A549 (cell line): ENCODE measurements around the gene ELP2. TPM values are rescaled to one million over a fixed set of nuclear protein-coding genes. Genes with fewer than 3 reads are reported as not detected.

ENCODE experiments used
- ATAC-seq, 2 experiments: fragments of 200-7000 bp in 1 of 2; fragments of >200 bp in 1 of 2; cut with Nextera tagmentation in 1 of 2; cut with Tn5 transposase in 1 of 2; 3 replicates each; pipeline versions ENCODE4 v1.8.0 to v1.9.1; 2018 to 2020; ENCODE audit warnings: mild to moderate bottlenecking in 1 of 2, moderate library complexity in 1 of 2
- CTCF ChIA-PET: fragments of 300-600 bp; sonication (Branson Sonifier 250); formaldehyde crosslinking; extraction: SDS; loops from one replicate; lab custom pipeline; 2021; ENCODE audit warnings: antibody characterized with exemption, inconsistent platforms; lab: Yijun Ruan, JAX
- POLR2A ChIA-PET: fragments of 350-600 bp; formaldehyde crosslinking; extraction: SDS; loops from one replicate; lab custom pipeline; 2021; ENCODE audit warnings: antibody characterized with exemption, inconsistent platforms; lab: Yijun Ruan, JAX
- DNase-seq, 2 experiments: peaks; one replicate each; pipeline versions ENCODE4 v3.0.0 to v3.0.0-alpha.2; 2011 to 2016; ENCODE audit warnings: low read depth in 1 of 2, low spot score in 1 of 2
- FAIRE-seq: peaks from 2 replicates; lab custom pipeline; 2011; peaks lifted over from hg19 to GRCh38; lab: Jason Lieb, UNC
- H3K27ac ChIP-seq, 2 experiments: fragments of >200 bp; sonication (Bioruptor Twin); formaldehyde crosslinking; 3 replicates each; pipeline ENCODE4 v1.5.1; 2016 to 2017
- H3K4me1 ChIP-seq: fragments of >200 bp; sonication (Bioruptor Twin); formaldehyde crosslinking; 3 replicates; pipeline ENCODE4 v1.6.1; 2016
- H3K4me2 ChIP-seq: fragments of >200 bp; sonication (Bioruptor Twin); formaldehyde crosslinking; 3 replicates; pipeline ENCODE4 v1.6.1; 2016
- H3K4me3 ChIP-seq: fragments of >200 bp; sonication (Bioruptor Twin); formaldehyde crosslinking; 3 replicates; pipeline ENCODE4 v1.5.1; 2016
- H3K9me3 ChIP-seq: fragments of >200 bp; sonication (Bioruptor Twin); formaldehyde crosslinking; 3 replicates; pipeline ENCODE4 v1.6.1; 2016
- BHLHE40 ChIP-seq: IDR thresholded peaks from 2 replicates; pipeline ENCODE4 v1.6.1; 2012; ENCODE audit warnings: low read depth, low read length, inconsistent platforms
- CHD4 ChIP-seq: fragments of 200-600 bp; sonication (generic); IDR thresholded peaks from 2 replicates; pipeline ENCODE4 v1.6.1; 2016; ENCODE audit warnings: antibody characterized with exemption, mild to moderate bottlenecking, borderline replicate concordance
- ESRRA ChIP-seq: fragments of 150-350 bp; IDR thresholded peaks from 2 replicates; pipeline ENCODE4 v1.6.1; 2014; ENCODE audit warnings: mild to moderate bottlenecking, low read length, borderline replicate concordance
- FOSB ChIP-seq: fragments of 250-450 bp; sonication (Bioruptor Pico); IDR thresholded peaks from 2 replicates; pipeline ENCODE4 v1.5.0; 2020; ENCODE audit warnings: mild to moderate bottlenecking, moderate library complexity
- HEYL ChIP-seq: fragments of 250-450 bp; sonication (Bioruptor Pico); IDR thresholded peaks from 2 replicates; pipeline ENCODE4 v1.8.0; 2021; ENCODE audit warnings: mild to moderate bottlenecking, moderate library complexity
- JUNB ChIP-seq: fragments of >200 bp; sonication (Bioruptor Twin); formaldehyde crosslinking; IDR thresholded peaks from 2 replicates; pipeline ENCODE4 v1.6.1; 2016
- KDM5A ChIP-seq: fragments of 200-600 bp; sonication (generic); IDR thresholded peaks from 2 replicates; pipeline ENCODE4 v1.6.1; 2016; ENCODE audit warnings: antibody characterized with exemption, mild to moderate bottlenecking
- MAFK ChIP-seq: fragments of 450-650 bp; IDR thresholded peaks from 2 replicates; pipeline ENCODE4 v1.6.1; 2014; ENCODE audit not compliant: partially characterized antibody
- MAZ ChIP-seq: fragments of 150-350 bp; IDR thresholded peaks from 2 replicates; pipeline ENCODE4 v1.6.1; 2014; ENCODE audit warnings: antibody characterized with exemption, low read depth, low read length, borderline replicate concordance
- PHF8 ChIP-seq: fragments of 200-600 bp; sonication (generic); IDR thresholded peaks from 2 replicates; pipeline ENCODE4 v1.6.1; 2016; ENCODE audit warnings: low read depth, mild to moderate bottlenecking, antibody characterized with exemption, moderate library complexity, borderline replicate concordance
- POLR2A ChIP-seq: IDR thresholded peaks from 2 replicates; pipeline ENCODE4 v1.6.1; 2012; ENCODE audit warnings: mild to moderate bottlenecking, low read length
- SMC3 ChIP-seq: fragments of >200 bp; sonication (Bioruptor Twin); formaldehyde crosslinking; IDR thresholded peaks from 3 replicates; pipeline ENCODE4 v1.6.1; 2018; ENCODE audit warnings: inconsistent platforms
- SREBF2 ChIP-seq: fragments of 450-650 bp; IDR thresholded peaks from 2 replicates; pipeline ENCODE4 v1.6.1; 2014; ENCODE audit warnings: mild to moderate bottlenecking, moderate library complexity
- TP53 ChIP-seq: fragments of 250-450 bp; sonication (Bioruptor Pico); IDR thresholded peaks from 2 replicates; pipeline ENCODE4 v1.5.0; 2021; ENCODE audit warnings: mild to moderate bottlenecking, moderate library complexity
- ZFP36 ChIP-seq: fragments of 450-650 bp; IDR thresholded peaks from 2 replicates; pipeline ENCODE4 v1.6.1; 2014; ENCODE audit warnings: borderline replicate concordance; ENCODE audit not compliant: partially characterized antibody
- WGBS: methylation state at CpG from one replicate; pipeline ENCODE4 v1.1.6; 2017; ENCODE audit errors: missing lambda C conversion rate; 5-methylcytosine and 5-hydroxymethylcytosine counted together
- polyA plus RNA-seq, 4 experiments: library from polyadenylated mRNA; depleted of rRNA in 3 of 4; stranded (reverse); fragments of >200 nt; fragmentation: RNase III in 1 of 4; extraction: RNeasy Plus Mini Kit Qiagen cat#74134 plus additional on column Dnase treatment in 1 of 4; gene quantifications; 2 replicates in 3 of 4; 3 replicates in 1 of 4; pipeline ENCODE4 v1.2.3, GENCODE V29; 2011 to 2017
- TF ChIP-seq, protein P1 (sequence below): fragments of >200 bp; sonication (Bioruptor Twin); formaldehyde crosslinking; IDR thresholded peaks from 3 replicates; pipeline ENCODE4 v1.5.1; 2016
- TF ChIP-seq, protein P2 (sequence below): fragments of 250-450 bp; sonication (Bioruptor Pico); IDR thresholded peaks from 2 replicates; pipeline ENCODE4 v1.5.0; 2021; ENCODE audit warnings: mild to moderate bottlenecking, moderate library complexity, borderline replicate concordance
- TF ChIP-seq, protein P3 (sequence below): IDR thresholded peaks from 2 replicates; pipeline ENCODE4 v1.6.1; 2012

ELP2 gene
- polyA plus RNA-seq, 2 of the 4 experiments (the other 2 are of a cell fraction), result 28.8 to 73.4 TPM

DNA sequence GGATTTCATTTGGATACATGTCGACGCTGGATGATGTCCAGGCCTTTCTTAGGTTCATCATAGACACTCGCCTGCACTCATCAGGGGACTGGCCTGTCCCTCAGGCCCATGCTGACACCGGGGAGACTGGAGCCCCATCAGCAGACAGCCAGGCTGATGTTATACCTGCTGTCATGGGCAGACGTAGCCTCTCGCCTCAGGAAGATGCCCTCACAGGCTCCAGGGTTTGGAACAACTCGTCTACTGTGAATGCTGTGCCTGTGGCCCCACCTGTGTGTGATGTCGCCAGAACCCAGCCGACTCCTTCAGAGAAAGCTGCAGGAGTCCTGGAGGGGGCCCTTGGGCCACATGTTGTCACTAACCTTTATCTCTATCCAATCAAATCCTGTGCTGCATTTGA lies 85.9 kb downstream of the ELP2 start:
- CTCF ChIA-PET, result no interaction called here
- POLR2A ChIA-PET, result no interaction called here

DNA sequence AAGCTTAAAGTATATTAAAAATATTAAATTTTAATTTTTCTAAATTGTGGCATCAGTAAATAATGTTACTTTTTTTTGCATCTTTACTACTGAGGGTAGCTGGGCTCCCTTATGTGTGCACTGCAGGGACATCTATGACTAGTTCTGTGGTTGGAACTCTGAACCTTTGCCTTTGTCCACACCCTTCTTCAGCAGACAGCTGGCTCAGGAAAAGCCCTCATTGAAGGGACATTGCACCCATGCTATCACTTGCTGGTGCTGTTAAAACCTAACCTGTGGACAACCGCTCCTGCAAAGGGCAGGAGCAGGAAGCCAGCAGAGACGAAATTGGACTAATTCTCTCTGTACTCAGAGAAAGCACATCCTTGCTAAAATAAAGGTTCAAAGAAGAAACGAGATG lies 87.6 kb downstream of the ELP2 start:
- no peak for ATAC-seq
- CTCF ChIA-PET, result interaction anchor here (1.2 kb wide), 1 partner anchor 16 kb away, joined by 7 read pairs; no protein-coding TSS in a partner anchor
- no peak overlapping the region for H3K4me2 ChIP-seq
- H3K4me3 ChIP-seq, result no peak overlapping the region
- FAIRE-seq, result no peak
- POLR2A ChIA-PET, result no interaction called here
- H3K4me1 ChIP-seq, result no peaks in the 10 kb centered on the region
- no peaks in the 10 kb centered on the region for H3K9me3 ChIP-seq
- 84% methylated on average over 3 of the region's 3 CpGs for WGBS
- no peak for TF ChIP-seq MAZ
- no peak for TF ChIP-seq BHLHE40
- no peak for TF ChIP-seq SREBF2
- TF ChIP-seq, protein P1, sequence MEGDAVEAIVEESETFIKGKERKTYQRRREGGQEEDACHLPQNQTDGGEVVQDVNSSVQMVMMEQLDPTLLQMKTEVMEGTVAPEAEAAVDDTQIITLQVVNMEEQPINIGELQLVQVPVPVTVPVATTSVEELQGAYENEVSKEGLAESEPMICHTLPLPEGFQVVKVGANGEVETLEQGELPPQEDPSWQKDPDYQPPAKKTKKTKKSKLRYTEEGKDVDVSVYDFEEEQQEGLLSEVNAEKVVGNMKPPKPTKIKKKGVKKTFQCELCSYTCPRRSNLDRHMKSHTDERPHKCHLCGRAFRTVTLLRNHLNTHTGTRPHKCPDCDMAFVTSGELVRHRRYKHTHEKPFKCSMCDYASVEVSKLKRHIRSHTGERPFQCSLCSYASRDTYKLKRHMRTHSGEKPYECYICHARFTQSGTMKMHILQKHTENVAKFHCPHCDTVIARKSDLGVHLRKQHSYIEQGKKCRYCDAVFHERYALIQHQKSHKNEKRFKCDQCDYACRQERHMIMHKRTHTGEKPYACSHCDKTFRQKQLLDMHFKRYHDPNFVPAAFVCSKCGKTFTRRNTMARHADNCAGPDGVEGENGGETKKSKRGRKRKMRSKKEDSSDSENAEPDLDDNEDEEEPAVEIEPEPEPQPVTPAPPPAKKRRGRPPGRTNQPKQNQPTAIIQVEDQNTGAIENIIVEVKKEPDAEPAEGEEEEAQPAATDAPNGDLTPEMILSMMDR, result no peak
- no peak for TF ChIP-seq KDM5A
- no peak for TF ChIP-seq SMC3
- TF ChIP-seq MAFK, result no peak
- TF ChIP-seq, protein P2, sequence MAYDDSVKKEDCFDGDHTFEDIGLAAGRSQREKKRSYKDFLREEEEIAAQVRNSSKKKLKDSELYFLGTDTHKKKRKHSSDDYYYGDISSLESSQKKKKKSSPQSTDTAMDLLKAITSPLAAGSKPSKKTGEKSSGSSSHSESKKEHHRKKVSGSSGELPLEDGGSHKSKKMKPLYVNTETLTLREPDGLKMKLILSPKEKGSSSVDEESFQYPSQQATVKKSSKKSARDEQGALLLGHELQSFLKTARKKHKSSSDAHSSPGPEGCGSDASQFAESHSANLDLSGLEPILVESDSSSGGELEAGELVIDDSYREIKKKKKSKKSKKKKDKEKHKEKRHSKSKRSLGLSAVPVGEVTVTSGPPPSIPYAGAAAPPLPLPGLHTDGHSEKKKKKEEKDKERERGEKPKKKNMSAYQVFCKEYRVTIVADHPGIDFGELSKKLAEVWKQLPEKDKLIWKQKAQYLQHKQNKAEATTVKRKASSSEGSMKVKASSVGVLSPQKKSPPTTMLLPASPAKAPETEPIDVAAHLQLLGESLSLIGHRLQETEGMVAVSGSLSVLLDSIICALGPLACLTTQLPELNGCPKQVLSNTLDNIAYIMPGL (CRISPR knock-in tag), result no peak
- no peak for TF ChIP-seq FOSB (CRISPR knock-in tag)
- TF ChIP-seq ZFP36, result no peak
- TF ChIP-seq, protein P3, sequence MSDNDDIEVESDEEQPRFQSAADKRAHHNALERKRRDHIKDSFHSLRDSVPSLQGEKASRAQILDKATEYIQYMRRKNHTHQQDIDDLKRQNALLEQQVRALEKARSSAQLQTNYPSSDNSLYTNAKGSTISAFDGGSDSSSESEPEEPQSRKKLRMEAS, result no peak
- no peak for TF ChIP-seq HEYL (CRISPR knock-in tag)
- no peak for TF ChIP-seq POLR2A
- no peak for TF ChIP-seq ESRRA
- no peak overlapping the region for H3K27ac ChIP-seq
- no peak for DNase-seq

More for the DNA sequence above, 85.9 kb downstream of the ELP2 start:
- no peak for TF ChIP-seq PHF8
- DNase-seq, result no peak
- no peak for ATAC-seq
- no peak overlapping the region for H3K4me3 ChIP-seq
- WGBS, result 85% methylated on average over 6 of the region's 9 CpGs
- no peak overlapping the region for H3K27ac ChIP-seq
- H3K4me2 ChIP-seq, result no peak overlapping the region
- no peaks in the 10 kb centered on the region for H3K4me1 ChIP-seq
- FAIRE-seq, result no peak
- no peaks in the 10 kb centered on the region for H3K9me3 ChIP-seq

DNA sequence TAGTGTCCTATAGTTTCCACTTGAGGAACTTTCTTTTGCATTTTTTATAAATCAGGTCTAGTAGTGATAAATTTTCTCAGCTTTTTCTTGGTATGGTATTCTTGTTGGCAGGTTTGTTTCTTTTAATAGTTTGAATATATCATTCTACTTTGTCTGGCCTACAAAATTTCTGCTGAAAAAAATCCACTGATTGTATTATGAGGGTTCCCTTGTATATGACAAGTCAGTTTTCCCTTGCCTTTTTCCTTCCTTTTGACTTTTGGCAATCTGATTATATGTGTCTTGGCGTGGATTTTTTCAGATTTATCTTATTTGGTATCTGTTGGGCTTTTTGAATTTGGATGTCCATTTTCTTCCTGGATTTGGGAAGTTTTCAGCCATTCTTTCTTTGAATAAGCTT lies 99.5 kb downstream of the ELP2 start:
- no peaks in the 10 kb centered on the region; the same call in 2 of the 3 replicates for H3K9me3 ChIP-seq
- no peak overlapping the region for H3K4me3 ChIP-seq
- 70% methylated on average over 1 of the region's 1 CpG for WGBS
- ATAC-seq (no peak), DNase-seq (no peak)
- H3K4me1 ChIP-seq, result no peaks in the 10 kb centered on the region
- H3K4me2 ChIP-seq, result no peak overlapping the region
- TF ChIP-seq PHF8 (no peak), CHD4 (no peak), TP53 (CRISPR knock-in tag) (no peak), MAFK (no peak), JUNB (no peak)
- TF ChIP-seq, all 56 proteins: peak for 0
- POLR2A ChIA-PET, result no interaction called here
- FAIRE-seq, result no peak
- CTCF ChIA-PET, result interaction anchor here (1.0 kb wide), 1 partner anchor 343 kb away, joined by 3 read pairs; no protein-coding TSS in a partner anchor
- no peak overlapping the region for H3K27ac ChIP-seq

Other genes with a start within 250 kb of the ELP2 start
- gene RPRD1A, start 62.3 kb upstream of the ELP2 start, polyA plus RNA-seq (2011; rRNA removed), result 40.1 and 58.2 TPM in 2 replicates
- 25.8 to 26.5 TPM (median 26.0 TPM) in 3 replicates for gene RPRD1A, start 62.3 kb upstream of the ELP2 start, polyA plus RNA-seq (2017; fragmentation: RNase III; extraction: RNeasy Plus Mini Kit Qiagen cat#74134 plus additional on column Dnase treatment)
- gene SLC39A6, start 559 bp upstream of the ELP2 start, polyA plus RNA-seq (2011; rRNA removed), result 63.8 and 68.0 TPM in 2 replicates
- gene SLC39A6, start 559 bp upstream of the ELP2 start, polyA plus RNA-seq (2017; fragmentation: RNase III; extraction: RNeasy Plus Mini Kit Qiagen cat#74134 plus additional on column Dnase treatment), result 49.1 to 50.8 TPM (median 50.5 TPM) in 3 replicates
- gene MOCOS, start 57.6 kb downstream of the ELP2 start, polyA plus RNA-seq (2011; rRNA removed), result 7.1 and 8.1 TPM in 2 replicates
- gene MOCOS, start 57.6 kb downstream of the ELP2 start, polyA plus RNA-seq (2017; fragmentation: RNase III; extraction: RNeasy Plus Mini Kit Qiagen cat#74134 plus additional on column Dnase treatment), result 2.7 to 3.3 TPM (median 3.2 TPM) in 3 replicates
- 2.4 and 2.5 TPM in 2 replicates for gene FHOD3, start 167.8 kb downstream of the ELP2 start, polyA plus RNA-seq (2011; rRNA removed)
- 2.9 to 4.2 TPM (median 3.6 TPM) in 3 replicates for gene FHOD3, start 167.8 kb downstream of the ELP2 start, polyA plus RNA-seq (2017; fragmentation: RNase III; extraction: RNeasy Plus Mini Kit Qiagen cat#74134 plus additional on column Dnase treatment)